HepG2 (cell line): ENCODE measurements around the gene TRPV2. TPM values are rescaled to one million over a fixed set of nuclear protein-coding genes. Genes with fewer than 3 reads are reported as not detected.

Source experiments
- ATF7-NPFF ChIP-seq: sonication (generic); formaldehyde crosslinking; IDR thresholded peaks from 2 replicates; pipeline ENCODE4 v1.8.1; 2023; ENCODE audit warnings: mild to moderate bottlenecking, low read depth, missing genetic modification reagents, moderate library complexity
- GATA4 ChIP-seq: sonication (generic); IDR thresholded peaks from 2 replicates; pipeline ENCODE4 v1.6.1; 2016; ENCODE audit warnings: antibody characterized with exemption, low read depth, borderline replicate concordance
- KLF11 ChIP-seq: IDR thresholded peaks from 2 replicates; pipeline ENCODE4 v1.6.1; 2016; ENCODE audit warnings: missing compliant biosample characterization
- MAF1 ChIP-seq: sonication (generic); formaldehyde crosslinking; IDR thresholded peaks from 2 replicates; pipeline ENCODE4 v1.5.0; 2020; ENCODE audit warnings: missing genetic modification reagents, borderline replicate concordance
- MXD4 ChIP-seq: IDR thresholded peaks from 2 replicates; pipeline ENCODE4 v1.6.1; 2016; ENCODE audit warnings: mild to moderate bottlenecking, missing biosample characterization, missing genetic modification reagents
- MZF1 ChIP-seq: sonication (generic); formaldehyde crosslinking; IDR thresholded peaks from 2 replicates; pipeline ENCODE4 v1.8.1; 2023; ENCODE audit warnings: mild to moderate bottlenecking, missing genetic modification reagents, borderline replicate concordance
- SALL1 ChIP-seq: sonication (generic); formaldehyde crosslinking; IDR thresholded peaks from 2 replicates; pipeline ENCODE4 v1.8.0; 2022; ENCODE audit warnings: mild to moderate bottlenecking, missing genetic modification reagents
- TBP ChIP-seq: sonication (generic); formaldehyde crosslinking; IDR thresholded peaks from 2 replicates; pipeline ENCODE4 v1.5.0; 2020; ENCODE audit warnings: missing genetic modification reagents
- ZFY ChIP-seq: sonication (generic); formaldehyde crosslinking; IDR thresholded peaks from 2 replicates; pipeline ENCODE4 v1.4.0; 2020; ENCODE audit warnings: missing genetic modification reagents
- ZMYM3 ChIP-seq: sonication (generic); formaldehyde crosslinking; IDR thresholded peaks from 2 replicates; pipeline ENCODE4 v1.5.1; 2020; ENCODE audit warnings: mild to moderate bottlenecking, missing genetic modification reagents
- ZNF33B ChIP-seq: sonication (generic); formaldehyde crosslinking; IDR thresholded peaks from 2 replicates; pipeline ENCODE4 v1.5.1; 2020; ENCODE audit warnings: mild to moderate bottlenecking, missing genetic modification reagents
- ZNF549 ChIP-seq: sonication (generic); formaldehyde crosslinking; IDR thresholded peaks from 2 replicates; pipeline ENCODE4 v1.5.0; 2020; ENCODE audit warnings: missing genetic modification reagents
- ZNF580 ChIP-seq: IDR thresholded peaks from 2 replicates; pipeline ENCODE4 v1.6.1; 2016; ENCODE audit warnings: low read depth, borderline replicate concordance
- ZNF770 ChIP-seq: sonication (generic); formaldehyde crosslinking; IDR thresholded peaks from 2 replicates; pipeline ENCODE4 v1.5.0; 2020; ENCODE audit warnings: mild to moderate bottlenecking, missing genetic modification reagents
- polyA plus RNA-seq, 8 experiments: library from polyadenylated mRNA; depleted of rRNA in 3 of 8; stranded (reverse) in 7 of 8; unstranded in 1 of 8; fragments of >200 nt; fragmentation: Illumina TruSeq in 4 of 8; extraction: Trizol in 4 of 8; gene quantifications; 2 replicates each; pipeline versions ENCODE4 v1.2.1 to v1.2.3, GENCODE V29; 2011 to 2016; ENCODE audit warnings: low read depth in 4 of 8, missing spikeins in 1 of 8, mixed read lengths in 1 of 8; ENCODE audit not compliant: insufficient read depth in 1 of 8
- total RNA-seq, 5 experiments: library from RNA; depleted of rRNA; stranded (reverse); fragments of >200 nt; fragmentation: Illumina TruSeq; extraction: Trizol; gene quantifications; 2 replicates each; pipeline ENCODE4 v1.2.3, GENCODE V29; 2016; ENCODE audit warnings: low read depth in 1 of 5
- TF ChIP-seq, protein P1 (sequence below), 2 experiments: sonication (generic) in 1 of 2; formaldehyde crosslinking in 1 of 2; IDR thresholded peaks; 2 replicates each; pipeline versions ENCODE4 v1.4.0 to v1.6.1; 2018 to 2020; ENCODE audit warnings: missing genetic modification reagents in 2 of 2, borderline replicate concordance in 1 of 2, low read depth in 1 of 2, mild to moderate bottlenecking in 1 of 2, missing biosample characterization in 1 of 2
- TF ChIP-seq, protein P2 (sequence below): sonication (generic); formaldehyde crosslinking; IDR thresholded peaks from 2 replicates; pipeline ENCODE4 v1.8.1; 2023; ENCODE audit warnings: missing genetic modification reagents, inconsistent platforms, borderline replicate concordance
- TF ChIP-seq, protein P3 (sequence below): sonication (generic); formaldehyde crosslinking; IDR thresholded peaks from 2 replicates; pipeline ENCODE4 v1.8.0; 2022; ENCODE audit warnings: mild to moderate bottlenecking, missing genetic modification reagents, moderate library complexity
- TF ChIP-seq, protein P4 (sequence below): sonication (generic); formaldehyde crosslinking; IDR thresholded peaks from 2 replicates; pipeline ENCODE4 v1.4.0; 2020; ENCODE audit warnings: missing genetic modification reagents

The TRPV2 gene
- total and polyA plus RNA-seq, 2 of the 13 experiments (the other 11 are each of a cell fraction or from before 2014, with no cell fraction given), result 13.6 to 21.3 TPM

DNA sequence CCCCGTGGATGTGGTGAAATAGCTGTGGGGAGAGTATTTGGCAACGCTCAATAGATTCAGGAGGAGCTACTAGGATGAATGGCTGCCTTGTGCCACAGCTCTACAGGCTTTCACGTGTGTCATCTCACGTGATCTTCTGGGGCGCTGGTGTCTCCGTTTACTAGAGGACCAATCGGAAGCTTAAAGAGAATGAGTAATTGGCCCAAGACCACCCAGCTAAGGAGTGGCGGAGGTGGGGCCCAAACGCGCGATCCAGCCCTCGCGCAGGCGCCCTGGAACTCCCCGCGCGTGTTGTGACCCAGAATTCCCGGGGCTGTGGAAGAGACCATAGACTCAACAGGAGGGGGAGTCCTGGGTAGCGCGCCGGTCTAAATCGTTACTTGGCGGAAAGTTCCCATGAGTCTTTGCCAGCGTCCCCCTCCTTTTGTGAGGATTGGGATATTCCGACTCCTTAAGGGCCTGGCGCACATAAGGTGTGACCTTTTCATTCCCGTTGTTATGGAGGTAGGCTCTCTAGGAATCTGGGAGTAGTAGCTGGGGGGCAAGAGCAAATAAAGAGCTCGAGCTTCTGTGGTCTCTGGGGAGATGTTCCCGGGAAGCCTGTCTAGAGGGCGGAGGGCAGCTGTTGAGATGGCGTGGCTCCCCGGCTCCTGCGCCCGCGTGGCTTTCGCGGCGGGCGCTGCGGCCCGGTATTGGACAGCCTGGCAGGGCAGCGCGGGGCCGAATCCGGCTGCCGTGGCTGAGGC is 23.4 kb downstream of the TRPV2 start (continued):
- TF ChIP-seq ZNF580 (CRISPR knock-in tag) (peak; percentile 81; the same call in 1 of the 2 replicates), MAF1 (no peak), MXD4 (CRISPR knock-in tag) (peak; percentile 33; the same call in 1 of the 2 replicates), MZF1 (0 out of 2 replicates have a peak, but pooled peaks have one; percentile 59), ZMYM3 (CRISPR knock-in tag) (peak; percentile 27; the same call in 1 of the 2 replicates), SALL1 (CRISPR knock-in tag) (no peak; the same call in 1 of the 2 replicates), TBP (CRISPR knock-in tag) (no peak), ZNF770 (CRISPR knock-in tag) (no peak), ZNF33B (CRISPR knock-in tag) (no peak), ZFY (CRISPR knock-in tag) (peak; percentile 81), GATA4 (peak; percentile 60; the same call in 1 of the 2 replicates), ATF7-NPFF (CRISPR knock-in tag) (peak; percentile 60; the same call in 1 of the 2 replicates), KLF11 (CRISPR knock-in tag) (peak; percentile 69; the same call in 1 of the 2 replicates), ZNF549 (CRISPR knock-in tag) (no peak)
- TF ChIP-seq, protein P1, sequence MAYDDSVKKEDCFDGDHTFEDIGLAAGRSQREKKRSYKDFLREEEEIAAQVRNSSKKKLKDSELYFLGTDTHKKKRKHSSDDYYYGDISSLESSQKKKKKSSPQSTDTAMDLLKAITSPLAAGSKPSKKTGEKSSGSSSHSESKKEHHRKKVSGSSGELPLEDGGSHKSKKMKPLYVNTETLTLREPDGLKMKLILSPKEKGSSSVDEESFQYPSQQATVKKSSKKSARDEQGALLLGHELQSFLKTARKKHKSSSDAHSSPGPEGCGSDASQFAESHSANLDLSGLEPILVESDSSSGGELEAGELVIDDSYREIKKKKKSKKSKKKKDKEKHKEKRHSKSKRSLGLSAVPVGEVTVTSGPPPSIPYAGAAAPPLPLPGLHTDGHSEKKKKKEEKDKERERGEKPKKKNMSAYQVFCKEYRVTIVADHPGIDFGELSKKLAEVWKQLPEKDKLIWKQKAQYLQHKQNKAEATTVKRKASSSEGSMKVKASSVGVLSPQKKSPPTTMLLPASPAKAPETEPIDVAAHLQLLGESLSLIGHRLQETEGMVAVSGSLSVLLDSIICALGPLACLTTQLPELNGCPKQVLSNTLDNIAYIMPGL (CRISPR knock-in tag; IDR thresholded peaks at IDR 0.05; ENCODE audit: borderline replicate concordance in 1 of 2, low read depth in 1 of 2), result peak in 1 of 2 experiments; percentile 67; a peak in 3 of 4 replicates
- TF ChIP-seq, protein P2, sequence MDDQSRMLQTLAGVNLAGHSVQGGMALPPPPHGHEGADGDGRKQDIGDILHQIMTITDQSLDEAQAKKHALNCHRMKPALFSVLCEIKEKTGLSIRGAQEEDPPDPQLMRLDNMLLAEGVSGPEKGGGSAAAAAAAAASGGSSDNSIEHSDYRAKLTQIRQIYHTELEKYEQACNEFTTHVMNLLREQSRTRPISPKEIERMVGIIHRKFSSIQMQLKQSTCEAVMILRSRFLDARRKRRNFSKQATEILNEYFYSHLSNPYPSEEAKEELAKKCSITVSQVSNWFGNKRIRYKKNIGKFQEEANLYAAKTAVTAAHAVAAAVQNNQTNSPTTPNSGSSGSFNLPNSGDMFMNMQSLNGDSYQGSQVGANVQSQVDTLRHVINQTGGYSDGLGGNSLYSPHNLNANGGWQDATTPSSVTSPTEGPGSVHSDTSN (CRISPR knock-in tag), result no peak
- TF ChIP-seq, protein P3, sequence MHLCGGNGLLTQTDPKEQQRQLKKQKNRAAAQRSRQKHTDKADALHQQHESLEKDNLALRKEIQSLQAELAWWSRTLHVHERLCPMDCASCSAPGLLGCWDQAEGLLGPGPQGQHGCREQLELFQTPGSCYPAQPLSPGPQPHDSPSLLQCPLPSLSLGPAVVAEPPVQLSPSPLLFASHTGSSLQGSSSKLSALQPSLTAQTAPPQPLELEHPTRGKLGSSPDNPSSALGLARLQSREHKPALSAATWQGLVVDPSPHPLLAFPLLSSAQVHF (CRISPR knock-in tag), result peak; percentile 67; the same call in 1 of the 2 replicates
- TF ChIP-seq, protein P4, sequence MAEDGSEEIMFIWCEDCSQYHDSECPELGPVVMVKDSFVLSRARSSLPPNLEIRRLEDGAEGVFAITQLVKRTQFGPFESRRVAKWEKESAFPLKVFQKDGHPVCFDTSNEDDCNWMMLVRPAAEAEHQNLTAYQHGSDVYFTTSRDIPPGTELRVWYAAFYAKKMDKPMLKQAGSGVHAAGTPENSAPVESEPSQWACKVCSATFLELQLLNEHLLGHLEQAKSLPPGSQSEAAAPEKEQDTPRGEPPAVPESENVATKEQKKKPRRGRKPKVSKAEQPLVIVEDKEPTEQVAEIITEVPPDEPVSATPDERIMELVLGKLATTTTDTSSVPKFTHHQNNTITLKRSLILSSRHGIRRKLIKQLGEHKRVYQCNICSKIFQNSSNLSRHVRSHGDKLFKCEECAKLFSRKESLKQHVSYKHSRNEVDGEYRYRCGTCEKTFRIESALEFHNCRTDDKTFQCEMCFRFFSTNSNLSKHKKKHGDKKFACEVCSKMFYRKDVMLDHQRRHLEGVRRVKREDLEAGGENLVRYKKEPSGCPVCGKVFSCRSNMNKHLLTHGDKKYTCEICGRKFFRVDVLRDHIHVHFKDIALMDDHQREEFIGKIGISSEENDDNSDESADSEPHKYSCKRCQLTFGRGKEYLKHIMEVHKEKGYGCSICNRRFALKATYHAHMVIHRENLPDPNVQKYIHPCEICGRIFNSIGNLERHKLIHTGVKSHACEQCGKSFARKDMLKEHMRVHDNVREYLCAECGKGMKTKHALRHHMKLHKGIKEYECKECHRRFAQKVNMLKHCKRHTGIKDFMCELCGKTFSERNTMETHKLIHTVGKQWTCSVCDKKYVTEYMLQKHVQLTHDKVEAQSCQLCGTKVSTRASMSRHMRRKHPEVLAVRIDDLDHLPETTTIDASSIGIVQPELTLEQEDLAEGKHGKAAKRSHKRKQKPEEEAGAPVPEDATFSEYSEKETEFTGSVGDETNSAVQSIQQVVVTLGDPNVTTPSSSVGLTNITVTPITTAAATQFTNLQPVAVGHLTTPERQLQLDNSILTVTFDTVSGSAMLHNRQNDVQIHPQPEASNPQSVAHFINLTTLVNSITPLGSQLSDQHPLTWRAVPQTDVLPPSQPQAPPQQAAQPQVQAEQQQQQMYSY (CRISPR knock-in tag), result no peak
